ENCODE measurements around the gene KAT8. TPM values are rescaled to one million over a fixed set of nuclear protein-coding genes. Genes with fewer than 3 reads are reported as not detected.
A peak's percentile ranks its signal among the peaks of the same experiment; 100 is the strongest.
"Not testable (repeated sequence)": the region's sequence is repeated elsewhere in the genome, so short reads cannot be mapped to it uniquely, and the experiment has no call there.

The KAT8 gene
- total and polyA plus RNA-seq, 5 donors = 72.3 to 77.0 (median 75.7) TPM

DNA sequence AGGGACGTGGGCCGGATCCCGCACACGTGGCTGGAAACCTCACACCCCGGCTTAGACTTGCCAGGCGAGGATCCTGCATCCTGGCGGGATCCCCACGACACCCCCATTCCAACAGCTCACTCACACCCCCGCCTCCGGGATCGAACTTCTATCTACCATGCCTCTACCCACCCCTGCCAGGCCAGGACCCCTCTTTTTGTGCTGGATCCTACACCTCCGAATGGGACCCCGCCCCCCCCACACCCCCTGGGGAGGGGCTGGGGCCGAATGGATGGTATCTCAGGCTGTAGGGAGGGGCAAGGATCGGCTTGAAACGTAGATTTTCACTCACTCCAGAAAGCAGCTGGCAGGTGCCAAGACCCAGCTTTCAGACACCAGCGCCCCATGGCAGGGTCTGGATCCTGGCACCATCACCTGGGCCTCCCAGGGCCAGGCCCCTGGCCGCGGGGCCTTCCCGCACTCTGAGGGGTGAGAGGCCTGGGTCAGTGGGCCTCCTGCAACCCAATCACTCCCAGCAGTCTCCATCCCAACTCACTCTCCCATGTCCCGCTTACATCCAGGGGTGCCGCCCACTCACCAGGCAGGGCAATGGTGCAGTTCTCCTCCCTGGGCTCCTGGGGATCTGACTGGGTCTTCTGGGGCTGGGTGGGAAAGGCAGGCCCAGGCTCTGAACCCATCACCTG lies 25.7 kb downstream of the KAT8 start:
- Histone ChIP-seq H3K4me1 (ENCODE audit: control insufficient read depth, insufficient read depth, low read length) (peaks cover 11% of the 10 kb centered on the region), H3K4me3 (ENCODE audit: low read length) (peak overlapping the region; percentile 26), H3K9me3 (ENCODE audit: control insufficient read depth, low read length) (no peaks in the 10 kb centered on the region), H3K27ac (ENCODE audit: low read length) (no peak overlapping the region), H3K27me3 (ENCODE audit: control insufficient read depth, insufficient read depth) (no peaks in the 10 kb centered on the region)
- intact Hi-C loops (cut with DNase I) = loop anchor here in 1 of 4 donors (10.0 kb wide), 1 partner anchor 158 kb away; the partner anchor contains the start of gene HSD3B7
- no peak for ATAC-seq
- 56% methylated on average over 22 of the region's 22 CpGs for WGBS
- peak in 2 of 3 donors; percentile 73 to 81 for DNase-seq

GRCh38 chr16:31143694-31144148 lies 26.3 kb downstream of the KAT8 start:
- Histone ChIP-seq H3K27ac (ENCODE audit: low read length) (no peak overlapping the region), H3K4me3 (ENCODE audit: low read length) (no peak overlapping the region), H3K9me3 (ENCODE audit: control insufficient read depth, low read length) (no peaks in the 10 kb centered on the region), H3K4me1 (ENCODE audit: control insufficient read depth, insufficient read depth, low read length) (peaks cover 6% of the 10 kb centered on the region), H3K27me3 (ENCODE audit: control insufficient read depth, insufficient read depth) (no peaks in the 10 kb centered on the region)
- no peak for ATAC-seq
- 87% methylated on average over 8 of the region's 8 CpGs for WGBS
- peak in 1 of 3 donors; percentile 49 for DNase-seq
- intact Hi-C loops (cut with DNase I) = loop anchor here in 1 of 4 donors (10.0 kb wide), 1 partner anchor 159 kb away; the partner anchor contains the start of gene HSD3B7

DNA sequence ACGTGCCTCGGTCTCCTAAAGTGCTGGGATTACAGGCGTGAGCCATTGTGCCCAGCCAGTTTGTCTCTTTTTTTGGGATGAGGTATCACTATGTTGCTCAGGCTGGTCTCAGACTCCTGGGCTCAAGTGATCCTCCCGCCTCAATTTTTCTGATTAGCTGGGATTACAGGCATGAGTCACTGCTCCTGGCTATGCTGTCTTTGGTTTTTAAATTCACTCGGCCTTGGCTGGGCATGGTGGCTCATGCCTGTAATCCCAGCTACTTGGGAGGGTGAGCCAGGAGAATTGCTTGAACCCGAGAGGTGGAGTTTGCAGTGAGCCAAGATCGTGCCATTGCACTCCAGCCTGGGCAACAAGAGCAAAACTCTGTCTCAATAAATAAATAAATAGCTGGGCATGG lies 27.0 kb downstream of the KAT8 start:
- H3K4me3 ChIP-seq (ENCODE audit: low read length); ATAC-seq; H3K27me3 ChIP-seq (ENCODE audit: control insufficient read depth, insufficient read depth); H3K27ac ChIP-seq (ENCODE audit: low read length); H3K4me1 ChIP-seq (ENCODE audit: control insufficient read depth, insufficient read depth, low read length); DNase-seq; H3K9me3 ChIP-seq (ENCODE audit: control insufficient read depth, low read length): not testable (repeated sequence)
- 85% methylated on average over 7 of the region's 7 CpGs for WGBS
- intact Hi-C loops (cut with DNase I) = loop anchor here in 1 of 4 donors (10.0 kb wide), 1 partner anchor 160 kb away; the partner anchor contains the start of gene HSD3B7

DNA sequence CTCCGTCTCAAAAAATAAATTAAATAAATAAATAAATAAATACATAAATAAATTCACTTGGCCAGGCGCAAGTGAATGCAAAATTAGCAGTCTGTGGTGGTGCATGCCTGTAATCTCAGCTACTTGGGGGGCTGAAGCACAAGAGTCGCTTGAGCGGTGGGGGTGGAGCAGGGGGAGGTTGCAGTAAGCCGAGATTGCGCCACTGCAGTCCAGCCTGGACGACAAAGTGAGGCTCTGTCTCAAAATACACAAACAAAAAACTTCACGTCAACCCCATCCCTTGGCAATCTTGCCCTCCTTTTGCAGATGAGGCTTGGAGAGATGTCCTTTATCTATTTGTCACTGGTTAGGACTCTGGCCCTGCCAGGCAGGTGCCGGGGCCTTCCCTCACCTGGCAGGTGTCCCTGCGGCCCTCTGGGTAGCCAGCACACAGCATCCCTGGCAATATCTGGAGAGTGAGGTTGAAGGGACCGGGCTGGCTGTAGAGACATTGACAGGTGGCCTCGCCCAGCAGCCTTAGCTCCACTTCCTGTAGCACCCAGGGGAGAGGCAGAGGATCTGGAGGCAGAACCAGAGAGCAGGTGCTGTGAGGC lies 28.0 kb downstream of the KAT8 start:
- no peak for DNase-seq
- H3K4me3 ChIP-seq (ENCODE audit: low read length) = no peak overlapping the region
- no peaks in the 10 kb centered on the region for H3K9me3 ChIP-seq (ENCODE audit: control insufficient read depth, low read length)
- peaks cover 3% of the 10 kb centered on the region for H3K4me1 ChIP-seq (ENCODE audit: control insufficient read depth, insufficient read depth, low read length)
- ATAC-seq = no peak
- no peak overlapping the region for H3K27ac ChIP-seq (ENCODE audit: low read length)
- intact Hi-C loops (cut with DNase I) = loop anchor here in 1 of 4 donors (10.0 kb wide), 1 partner anchor 161 kb away; the partner anchor contains the start of gene HSD3B7
- WGBS = 72% methylated on average over 12 of the region's 12 CpGs
- H3K27me3 ChIP-seq (ENCODE audit: control insufficient read depth, insufficient read depth) = no peaks in the 10 kb centered on the region

DNA sequence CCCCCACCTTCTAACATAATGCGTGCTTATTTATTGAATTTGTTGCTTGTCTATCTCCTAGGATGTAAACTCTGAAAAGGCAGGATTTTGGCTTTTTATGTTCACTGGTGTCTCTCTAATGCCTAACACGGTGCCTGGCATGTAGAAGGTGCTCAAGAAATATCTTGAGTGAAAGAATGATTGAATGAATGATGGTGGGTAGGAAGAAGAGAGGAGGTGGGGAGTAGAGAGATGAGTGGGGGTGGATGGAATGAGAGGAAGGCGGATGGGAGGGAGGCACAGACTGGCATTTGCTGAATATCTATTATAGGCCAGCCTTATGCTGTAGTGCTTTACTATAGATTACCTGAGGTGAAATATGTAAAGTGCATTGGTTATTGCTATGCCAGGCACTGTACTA lies 30.1 kb downstream of the KAT8 start:
- no peak for DNase-seq
- Histone ChIP-seq H3K27me3 (ENCODE audit: control insufficient read depth, insufficient read depth) (no peaks in the 10 kb centered on the region), H3K4me1 (ENCODE audit: control insufficient read depth, insufficient read depth, low read length) (no peaks in the 10 kb centered on the region), H3K4me3 (ENCODE audit: low read length) (no peak overlapping the region), H3K9me3 (ENCODE audit: control insufficient read depth, low read length) (no peaks in the 10 kb centered on the region), H3K27ac (ENCODE audit: low read length) (no peak overlapping the region)
- WGBS = 92% methylated on average over 3 of the region's 3 CpGs
- no peak for ATAC-seq
- intact Hi-C loops (cut with DNase I) = loop anchor here in 1 of 4 donors (10.0 kb wide), 1 partner anchor 163 kb away; the partner anchor contains the start of gene HSD3B7

DNA sequence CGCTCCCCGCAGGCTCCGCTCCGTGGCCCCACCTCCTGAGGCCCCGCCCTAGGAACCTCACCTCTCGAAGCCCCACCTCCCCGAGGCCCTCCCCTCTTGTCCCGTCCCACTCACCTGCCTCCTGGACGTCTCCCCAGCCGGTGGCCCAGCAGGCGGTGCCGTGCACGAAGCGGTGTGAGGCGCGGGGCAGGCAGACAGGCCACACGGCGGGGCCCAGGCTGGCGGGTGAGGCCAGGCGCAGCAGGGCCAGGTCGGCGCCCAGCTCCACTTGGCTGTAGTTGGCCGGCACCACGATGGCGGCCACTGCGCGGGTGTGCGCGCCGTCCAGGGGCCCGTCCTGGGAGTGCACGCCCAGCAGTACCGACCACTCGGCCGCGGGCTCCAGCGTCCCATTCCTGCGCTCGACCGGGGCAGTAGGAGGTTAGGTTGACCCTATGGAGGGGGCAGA lies 30.8 kb downstream of the KAT8 start:
- ATAC-seq (peak; percentile 22 to 25), DNase-seq (peak in 1 of 3 donors; percentile 58)
- WGBS = 12% methylated on average over 40 of the region's 40 CpGs
- Histone ChIP-seq H3K27ac (ENCODE audit: low read length) (no peak overlapping the region), H3K9me3 (ENCODE audit: control insufficient read depth, low read length) (no peaks in the 10 kb centered on the region), H3K4me3 (ENCODE audit: low read length) (peak overlapping the region; percentile 19), H3K27me3 (ENCODE audit: control insufficient read depth, insufficient read depth) (no peaks in the 10 kb centered on the region), H3K4me1 (ENCODE audit: control insufficient read depth, insufficient read depth, low read length) (no peaks in the 10 kb centered on the region)
- intact Hi-C loops (cut with DNase I) = loop anchor here in 1 of 4 donors (10.0 kb wide), 1 partner anchor 164 kb away; the partner anchor contains the start of gene HSD3B7

DNA sequence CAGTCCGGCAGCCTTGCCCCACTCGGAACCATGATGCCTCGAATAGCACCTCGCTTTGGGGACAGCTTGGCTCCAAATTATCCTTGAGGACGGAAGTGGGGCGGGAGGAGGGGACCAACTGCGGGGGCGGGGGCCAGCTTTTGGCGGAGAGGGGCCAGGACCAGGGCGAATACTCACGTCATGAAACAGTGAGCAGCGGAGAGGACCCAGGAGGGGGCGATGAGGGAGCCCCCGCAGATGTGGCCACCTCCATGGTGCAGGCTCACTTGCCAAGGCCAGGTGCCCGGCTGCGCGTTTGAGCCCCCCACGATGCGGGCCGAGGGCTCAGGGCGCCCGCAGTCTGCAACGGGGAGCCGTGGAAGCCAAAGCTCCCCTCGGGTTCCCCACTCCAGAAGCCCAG lies 31.4 kb downstream of the KAT8 start:
- no peak overlapping the region for H3K4me3 ChIP-seq (ENCODE audit: low read length)
- no peaks in the 10 kb centered on the region for H3K27me3 ChIP-seq (ENCODE audit: control insufficient read depth, insufficient read depth)
- no peak overlapping the region for H3K27ac ChIP-seq (ENCODE audit: low read length)
- 73% methylated on average over 25 of the region's 25 CpGs for WGBS
- ATAC-seq = no peak
- intact Hi-C loops (cut with DNase I) = loop anchor here in 1 of 4 donors (10.0 kb wide), 1 partner anchor 164 kb away; the partner anchor contains the start of gene HSD3B7
- H3K9me3 ChIP-seq (ENCODE audit: control insufficient read depth, low read length) = no peaks in the 10 kb centered on the region
- DNase-seq = no peak
- no peaks in the 10 kb centered on the region for H3K4me1 ChIP-seq (ENCODE audit: control insufficient read depth, insufficient read depth, low read length)

DNA sequence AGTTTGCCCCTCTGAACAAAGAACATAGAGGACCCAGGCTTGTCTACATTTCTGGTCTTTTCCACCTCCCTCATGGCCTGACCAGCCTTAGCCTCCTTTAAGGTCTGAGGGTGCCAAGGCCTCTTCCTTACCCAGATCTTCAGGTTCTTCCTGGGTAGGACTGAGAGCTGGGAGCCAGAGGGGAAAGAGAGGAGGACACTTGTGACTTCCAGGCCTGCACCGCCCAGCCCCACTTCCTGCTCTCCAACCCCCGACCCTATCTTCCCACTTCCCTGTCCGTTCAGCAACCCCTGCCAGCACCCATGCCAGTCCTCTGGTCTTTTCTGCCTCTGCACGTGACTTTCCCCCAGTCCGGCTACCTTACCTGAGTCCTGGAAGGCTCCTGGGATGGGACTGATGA lies 31.9 kb downstream of the KAT8 start:
- DNase-seq (no peak), ATAC-seq (peak in 1 of 2 donors; percentile 23)
- H3K9me3 ChIP-seq (ENCODE audit: control insufficient read depth, low read length) = no peaks in the 10 kb centered on the region
- H3K4me3 ChIP-seq (ENCODE audit: low read length) = no peak overlapping the region
- intact Hi-C loops (cut with DNase I) = loop anchor here in 1 of 4 donors (10.0 kb wide), 1 partner anchor 165 kb away; the partner anchor contains the start of gene HSD3B7
- 58% methylated on average over 5 of the region's 5 CpGs for WGBS
- no peaks in the 10 kb centered on the region for H3K27me3 ChIP-seq (ENCODE audit: control insufficient read depth, insufficient read depth)
- H3K4me1 ChIP-seq (ENCODE audit: control insufficient read depth, insufficient read depth, low read length) = no peaks in the 10 kb centered on the region
- no peak overlapping the region for H3K27ac ChIP-seq (ENCODE audit: low read length)

DNA sequence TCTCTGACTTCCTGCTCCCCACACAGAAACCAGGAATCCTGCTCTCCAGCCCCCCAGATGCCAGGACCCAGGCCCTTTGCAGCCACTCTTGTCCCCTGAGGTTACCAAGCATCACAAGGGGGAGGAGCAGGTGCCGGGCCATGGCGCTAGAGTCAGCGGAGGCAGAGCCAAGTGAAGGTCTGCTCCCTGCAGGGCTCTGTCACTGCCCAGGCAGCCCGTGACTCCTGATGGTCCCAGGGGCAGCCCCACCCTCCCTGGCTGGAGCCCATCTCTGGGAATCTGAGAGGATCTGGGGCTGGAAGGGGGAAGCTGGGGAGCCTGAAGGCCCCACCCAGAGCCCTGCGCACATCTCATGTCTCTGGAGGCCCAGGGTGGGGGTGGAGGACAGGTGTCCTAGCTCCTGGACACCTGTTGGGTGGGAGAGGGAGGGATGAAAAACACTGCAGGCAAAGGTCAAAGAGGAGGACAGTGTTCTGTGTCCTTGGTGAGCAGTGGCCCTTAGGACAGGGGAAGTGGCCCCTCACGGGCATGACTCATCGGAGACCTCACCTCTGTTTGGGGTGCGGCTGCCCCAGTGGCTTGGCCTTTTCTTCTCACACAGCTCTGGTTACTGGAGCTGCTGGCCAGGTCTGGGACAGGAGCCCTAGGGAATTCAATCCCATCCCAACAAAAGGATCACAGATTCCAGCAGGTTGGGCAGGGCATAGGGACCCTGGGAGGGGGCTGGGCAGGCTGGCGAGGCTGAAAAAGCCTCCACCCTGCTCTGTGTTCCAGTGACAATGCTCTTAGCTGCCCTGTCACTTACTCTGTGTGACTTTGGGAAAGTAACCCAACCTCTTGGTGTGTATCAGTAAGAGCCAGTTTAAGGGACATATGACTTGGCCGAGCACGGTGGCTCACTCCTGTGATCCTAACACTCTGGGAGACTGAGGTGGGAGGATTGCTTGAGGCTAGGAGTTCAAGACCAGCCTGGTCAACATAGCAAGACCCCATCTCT lies 32.7 kb downstream of the KAT8 start, which contains the start of gene PRSS36:
Gene PRSS36 (minus strand): TSS at position 173 of the 997 bp plus-strand sequence. CDS start 31 bp downstream, at position 142.
- peak in 1 of 2 donors; percentile 12 for ATAC-seq
- Histone ChIP-seq H3K9me3 (ENCODE audit: control insufficient read depth, low read length) (no peaks in the 10 kb centered on the region), H3K27ac (ENCODE audit: low read length) (no peak within 1 kb of the TSS), H3K27me3 (ENCODE audit: control insufficient read depth, insufficient read depth) (no peaks in the 10 kb centered on the region), H3K4me1 (ENCODE audit: control insufficient read depth, insufficient read depth, low read length) (no peaks in the 10 kb centered on the region), H3K4me3 (ENCODE audit: low read length) (no peak within 1 kb of the TSS)
- intact Hi-C loops (cut with DNase I) = loop anchor here in 1 of 4 donors (10.0 kb wide), 1 partner anchor 165 kb away; the partner anchor contains the start of gene HSD3B7
- 75% methylated on average over 11 of the region's 11 CpGs for WGBS
- no peak for DNase-seq

- H3K9me3 ChIP-seq (ENCODE audit: control insufficient read depth, low read length); H3K4me3 ChIP-seq (ENCODE audit: low read length); DNase-seq; ATAC-seq; intact Hi-C loops (cut with DNase I); H3K27me3 ChIP-seq (ENCODE audit: control insufficient read depth, insufficient read depth); H3K27ac ChIP-seq (ENCODE audit: low read length); H3K4me1 ChIP-seq (ENCODE audit: control insufficient read depth, insufficient read depth, low read length): not testable (repeated sequence)
- 80% methylated on average over 6 of the region's 6 CpGs for WGBS
Measured at GRCh38 chr16:31150976-31151375, 33.5 kb downstream of the KAT8 start.
